GM19043 (cell line): ENCODE results near the gene SMOC2.

Experiments
- ATAC-seq: cut with Tn5 transposase; IDR thresholded peaks from one replicate; pipeline ENCODE4 v1.9.1; 2021; ENCODE audit warnings: low read depth; ENCODE audit not compliant: unreplicated experiment

The SMOC2 gene

DNA sequence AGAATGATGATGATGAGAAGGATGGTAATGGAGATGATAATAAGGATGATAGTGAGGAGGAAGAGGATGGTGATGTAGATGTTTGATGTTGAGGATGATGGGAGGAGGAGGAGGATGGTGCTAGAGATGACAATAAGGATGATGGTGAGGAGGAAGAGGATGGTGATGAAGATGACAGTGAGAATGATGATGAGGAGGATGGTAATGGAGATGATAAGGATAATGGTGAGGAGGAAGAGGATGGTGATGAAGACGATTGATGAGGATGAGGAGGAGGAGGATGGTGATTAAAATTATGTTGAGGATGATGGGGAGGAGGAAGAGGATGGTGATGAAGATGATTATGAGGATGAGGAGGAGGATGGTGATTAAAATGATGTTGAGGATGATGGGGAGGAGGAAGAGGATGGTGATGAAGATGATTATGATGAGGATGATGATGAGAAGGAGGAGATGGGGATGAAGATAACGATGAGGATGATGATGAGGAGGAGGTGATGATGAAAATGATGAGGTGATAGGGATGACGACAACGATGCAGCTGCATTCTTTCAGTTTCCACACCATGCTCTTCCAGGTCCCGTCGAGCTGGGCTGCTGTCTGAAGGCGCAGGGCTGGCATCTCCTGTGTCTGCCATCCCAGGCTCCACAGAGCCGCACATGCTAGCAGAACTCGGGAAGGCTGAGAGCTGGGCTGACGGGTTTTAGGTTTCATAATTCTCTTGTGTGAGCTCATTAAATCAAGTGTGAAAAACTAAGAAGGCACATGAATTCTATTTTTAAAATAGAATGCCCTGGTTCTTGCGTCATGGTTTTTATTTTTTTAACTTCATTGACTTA, 274.9 kb downstream of the SMOC2 start:
- ATAC-seq = no peak

GRCh38 chr6:168716581-168716980, 275.6 kb downstream of the SMOC2 start:
- no peak for ATAC-seq

DNA sequence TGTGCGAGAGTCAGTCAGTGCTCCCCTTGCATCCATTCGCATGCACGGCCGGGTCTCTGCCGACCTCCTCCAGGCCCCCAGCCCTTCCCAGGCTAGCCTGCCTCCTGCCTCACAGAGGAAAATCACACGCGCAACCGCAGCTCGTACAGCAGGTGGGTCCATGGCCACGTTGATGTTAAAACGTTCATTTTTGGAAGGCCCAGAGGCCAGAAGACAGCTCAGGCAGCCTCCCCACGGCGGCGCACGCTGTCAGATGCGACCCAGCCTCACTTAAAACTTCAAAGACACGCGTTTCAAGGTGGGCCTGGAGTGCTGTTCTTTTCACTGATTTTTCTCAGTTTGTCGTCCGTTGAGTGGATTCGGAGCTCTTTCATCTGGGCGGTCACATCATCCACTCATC, 276.5 kb downstream of the SMOC2 start:
- ATAC-seq = no peak
